Measurements from ENCODE around the gene RBM15B.

Gene RBM15B

GRCh38 chr3:51408021-51408420 lies 16.9 kb downstream of the RBM15B start:
- no peak for TF ChIP-seq CTCF (IDR thresholded peaks at IDR 0.05; ENCODE audit: low read depth, low read length, missing control alignments)
- H3K36me3 ChIP-seq (replicated peaks) = peaks cover 5% of the 10 kb centered on the region
- in situ Hi-C loops (cut with HindIII; ENCODE audit: low pct_ligation_motif_present, low sequenced_read_pairs) = no loop called here
- H3K27ac ChIP-seq = no peak overlapping the region
- DNase-seq = no peak
- no peak overlapping the region for H3K4me3 ChIP-seq (ENCODE audit: low read depth, low read length)
- no peaks in the 10 kb centered on the region for H3K27me3 ChIP-seq (replicated peaks)

GRCh38 chr3:51408813-51409212 lies 17.7 kb downstream of the RBM15B start:
- Histone ChIP-seq H3K4me3 (ENCODE audit: low read depth, low read length) (no peak overlapping the region), H3K36me3 (replicated peaks) (peaks cover 7% of the 10 kb centered on the region), H3K27me3 (replicated peaks) (no peaks in the 10 kb centered on the region), H3K27ac (no peak overlapping the region)
- no peak for TF ChIP-seq CTCF (IDR thresholded peaks at IDR 0.05; ENCODE audit: low read depth, low read length, missing control alignments)
- no peak for DNase-seq
- in situ Hi-C loops (cut with HindIII; ENCODE audit: low pct_ligation_motif_present, low sequenced_read_pairs) = no loop called here

DNA sequence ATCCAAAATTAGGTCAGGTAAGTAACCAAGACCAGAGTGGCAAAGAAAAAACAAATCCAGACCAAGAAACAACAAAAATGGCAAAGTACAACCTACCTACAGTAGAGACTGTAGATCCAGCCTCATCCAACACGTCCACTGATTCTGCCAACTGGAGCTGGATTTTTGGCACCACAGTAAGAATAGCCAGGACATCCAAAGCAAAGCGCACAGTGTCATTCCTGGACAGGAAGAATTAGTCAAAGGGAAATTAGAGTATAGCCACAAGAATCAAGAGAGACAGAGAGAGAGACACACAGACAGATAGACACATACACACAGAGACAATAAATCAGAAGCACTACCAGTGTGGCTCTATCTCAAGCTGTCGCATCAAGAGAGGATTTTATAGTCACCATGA lies 31.1 kb downstream of the RBM15B start:
- DNase-seq = no peak
- TF ChIP-seq CTCF (IDR thresholded peaks at IDR 0.05; ENCODE audit: low read depth, low read length, missing control alignments) = no peak
- H3K27me3 ChIP-seq (replicated peaks) = no peaks in the 10 kb centered on the region
- no peak overlapping the region for H3K4me3 ChIP-seq (ENCODE audit: low read depth, low read length)
- no peak overlapping the region for H3K27ac ChIP-seq
- peaks cover 17% of the 10 kb centered on the region for H3K36me3 ChIP-seq (replicated peaks)
- in situ Hi-C loops (cut with HindIII; ENCODE audit: low pct_ligation_motif_present, low sequenced_read_pairs) = no loop called here

DNA sequence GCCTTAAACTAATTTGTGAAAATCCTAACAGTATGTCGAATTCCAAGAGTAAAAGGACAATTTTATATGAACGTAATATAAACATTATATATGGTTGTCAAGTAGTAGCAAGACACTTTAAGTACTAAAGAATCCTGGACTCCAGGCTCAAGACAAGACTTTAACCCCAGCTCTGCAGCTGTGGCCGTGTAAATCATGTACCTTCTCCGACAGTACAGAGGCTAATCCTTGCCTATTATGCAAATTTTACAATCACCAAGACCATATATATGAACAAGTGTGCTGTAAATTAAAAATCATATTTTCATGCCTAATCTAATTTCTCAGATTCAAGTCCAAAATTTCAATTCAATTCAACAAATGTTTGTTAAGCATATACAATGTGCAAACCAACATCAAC lies 35.8 kb downstream of the RBM15B start:
- Histone ChIP-seq H3K27me3 (replicated peaks) (no peaks in the 10 kb centered on the region), H3K36me3 (replicated peaks) (peaks cover 13% of the 10 kb centered on the region), H3K4me3 (ENCODE audit: low read depth, low read length) (no peak overlapping the region), H3K27ac (no peak overlapping the region)
- no peak for DNase-seq
- no peak for TF ChIP-seq CTCF (IDR thresholded peaks at IDR 0.05; ENCODE audit: low read depth, low read length, missing control alignments)
- in situ Hi-C loops (cut with HindIII; ENCODE audit: low pct_ligation_motif_present, low sequenced_read_pairs) = no loop called here

DNA sequence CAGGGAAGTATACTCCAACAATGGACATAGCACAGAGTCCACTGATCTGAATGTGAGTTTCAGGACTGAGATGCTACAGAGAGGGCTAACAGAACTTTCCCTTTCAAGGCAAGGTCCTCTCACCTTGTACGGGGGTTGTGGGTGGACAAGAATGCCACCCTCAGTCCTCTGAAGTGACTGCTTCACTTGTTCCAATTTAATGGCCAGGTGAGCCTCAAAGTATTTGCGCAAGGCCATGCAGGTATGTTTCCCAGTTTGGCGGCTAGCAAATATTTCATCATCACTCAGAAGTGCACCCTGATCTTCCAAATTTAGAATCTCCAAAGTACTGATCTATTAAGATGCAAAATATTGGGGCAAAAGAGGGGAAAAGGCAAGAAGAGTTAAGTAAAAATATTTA lies 38.1 kb downstream of the RBM15B start:
- no peak for DNase-seq
- no peak overlapping the region for H3K4me3 ChIP-seq (ENCODE audit: low read depth, low read length)
- H3K36me3 ChIP-seq (replicated peaks) = peaks cover 11% of the 10 kb centered on the region
- H3K27ac ChIP-seq = no peak overlapping the region
- TF ChIP-seq CTCF (IDR thresholded peaks at IDR 0.05; ENCODE audit: low read depth, low read length, missing control alignments) = no peak
- no peaks in the 10 kb centered on the region for H3K27me3 ChIP-seq (replicated peaks)
- in situ Hi-C loops (cut with HindIII; ENCODE audit: low pct_ligation_motif_present, low sequenced_read_pairs) = no loop called here

GRCh38 chr3:51434110-51434509 lies 43.0 kb downstream of the RBM15B start:
- DNase-seq = no peak
- Histone ChIP-seq H3K36me3 (replicated peaks) (peaks cover 11% of the 10 kb centered on the region), H3K4me3 (ENCODE audit: low read depth, low read length) (no peak overlapping the region), H3K27ac (no peak overlapping the region), H3K27me3 (replicated peaks) (no peaks in the 10 kb centered on the region)
- TF ChIP-seq CTCF (IDR thresholded peaks at IDR 0.05; ENCODE audit: low read depth, low read length, missing control alignments) = no peak
- in situ Hi-C loops (cut with HindIII; ENCODE audit: low pct_ligation_motif_present, low sequenced_read_pairs) = no loop called here
